Activated CD8-positive, alpha-beta memory T cell treated with anti-CD3 and anti-CD28 coated beads, Interleukin-2, amount 10 ng/mL, durations not matched to agents 7 days and 5 days (primary cell): ENCODE measurements around the gene RAB5A. TPM values are rescaled to one million over a fixed set of nuclear protein-coding genes. Genes with fewer than 3 reads are reported as not detected.
"Not testable (repeated sequence)": the region's sequence is repeated elsewhere in the genome, so short reads cannot be mapped to it uniquely, and the experiment has no call there.

Experiments used
- ATAC-seq: fragments of 150-1000 bp; cut with Tn5 transposase; one replicate; pipeline ENCODE4 v1.10.0; 2021; ENCODE audit warnings: moderate library complexity
- CTCF ChIA-PET: fragments of 350-600 bp; sonication (Branson Sonifier 250); formaldehyde crosslinking; loops from one replicate; lab custom pipeline; 2021; ENCODE audit warnings: antibody characterized with exemption; lab: Charles Lee
- DNase-seq: peaks from one replicate; pipeline ENCODE4 v3.0.0-alpha.2; 2020
- H3K27ac Mint-ChIP-seq: one replicate; pipeline ENCODE4 v1.8.0; 2021; ENCODE audit warnings: mild to moderate bottlenecking, mixed read lengths
- H3K27me3 Mint-ChIP-seq: one replicate; pipeline ENCODE4 v1.8.0; 2021; ENCODE audit warnings: mixed read lengths
- H3K36me3 Mint-ChIP-seq: one replicate; pipeline ENCODE4 v1.8.0; 2021; ENCODE audit warnings: mild to moderate bottlenecking, mixed read lengths
- H3K4me1 Mint-ChIP-seq: one replicate; pipeline ENCODE4 v1.8.0; 2021; ENCODE audit warnings: mixed read lengths
- H3K4me3 Mint-ChIP-seq: one replicate; pipeline ENCODE4 v1.8.0; 2021; ENCODE audit warnings: mild to moderate bottlenecking, moderate library complexity, mixed read lengths
- H3K9me3 Mint-ChIP-seq: one replicate; pipeline ENCODE4 v1.8.0; 2022; ENCODE audit warnings: low read depth, mixed read lengths
- total RNA-seq, 2 experiments: library from RNA; stranded (reverse); gene quantifications; one replicate each; pipeline ENCODE4 v1.2.3, GENCODE V29; 2021

Gene RAB5A
- total RNA-seq: 10 to 100 TPM; 57.3 to 59.7 TPM

- peak; percentile 89 for ATAC-seq
- peaks cover 42% of the 10 kb centered on the region for H3K4me1 Mint-ChIP-seq
- peak within 1 kb of the TSS; percentile 98 for H3K27ac Mint-ChIP-seq
- peak within 1 kb of the TSS; percentile 89 for H3K4me3 Mint-ChIP-seq
- DNase-seq: peak; percentile 99
- peaks cover 23% of the 10 kb centered on the region for H3K36me3 Mint-ChIP-seq
- peaks cover 2% of the 10 kb centered on the region for H3K27me3 Mint-ChIP-seq
- H3K9me3 Mint-ChIP-seq: no peaks in the 10 kb centered on the region
- CTCF ChIA-PET: interaction anchor here (1.0 to 1.5 kb wide), 3 partner anchors 13 to 59 kb away, joined by 3 read pairs; partner anchors contain the start of gene EFHB
Measured at GRCh38 chr3:19946832-19947548, at the start of gene RAB5A. RAB5A (plus strand) TSS chr3:19947097; CDS start chr3:19950899, 3,802 bp downstream.

GRCh38 chr3:19898721-19899120, 48.2 kb upstream of the RAB5A start:
- Mint-ChIP-seq H3K36me3 (no peaks in the 10 kb centered on the region), H3K4me3 (no peak overlapping the region), H3K9me3 (no peaks in the 10 kb centered on the region), H3K27me3 (no peaks in the 10 kb centered on the region), H3K27ac (no peak overlapping the region), H3K4me1 (no peaks in the 10 kb centered on the region)
- ATAC-seq (no peak), DNase-seq (no peak)
- CTCF ChIA-PET: no interaction called here

- Mint-ChIP-seq H3K9me3 (no peaks in the 10 kb centered on the region), H3K27me3 (no peaks in the 10 kb centered on the region), H3K36me3 (no peaks in the 10 kb centered on the region), H3K4me1 (no peaks in the 10 kb centered on the region), H3K4me3 (no peak overlapping the region), H3K27ac (no peak overlapping the region)
- no peak for DNase-seq
- CTCF ChIA-PET: no interaction called here
- no peak for ATAC-seq
Measured at GRCh38 chr3:19899264-19899663, 47.6 kb upstream of the RAB5A start.

GRCh38 chr3:19899833-19900232, 47.1 kb upstream of the RAB5A start:
- H3K27me3 Mint-ChIP-seq, H3K9me3 Mint-ChIP-seq, CTCF ChIA-PET, H3K27ac Mint-ChIP-seq, H3K4me1 Mint-ChIP-seq, ATAC-seq, H3K4me3 Mint-ChIP-seq, H3K36me3 Mint-ChIP-seq, DNase-seq: not testable (repeated sequence)

GRCh38 chr3:19901337-19901736, 45.6 kb upstream of the RAB5A start:
- no peak overlapping the region for H3K27ac Mint-ChIP-seq
- ATAC-seq: no peak
- H3K27me3 Mint-ChIP-seq: no peaks in the 10 kb centered on the region
- no peaks in the 10 kb centered on the region for H3K9me3 Mint-ChIP-seq
- no peaks in the 10 kb centered on the region for H3K4me1 Mint-ChIP-seq
- CTCF ChIA-PET: no interaction called here
- H3K36me3 Mint-ChIP-seq: no peaks in the 10 kb centered on the region
- no peak for DNase-seq
- H3K4me3 Mint-ChIP-seq: no peak overlapping the region

- no peaks in the 10 kb centered on the region for H3K9me3 Mint-ChIP-seq
- no peak for DNase-seq
- CTCF ChIA-PET: no interaction called here
- H3K27ac Mint-ChIP-seq: no peak overlapping the region
- H3K36me3 Mint-ChIP-seq: no peaks in the 10 kb centered on the region
- no peaks in the 10 kb centered on the region for H3K27me3 Mint-ChIP-seq
- ATAC-seq: no peak
- no peak overlapping the region for H3K4me3 Mint-ChIP-seq
- no peaks in the 10 kb centered on the region for H3K4me1 Mint-ChIP-seq
Measured at GRCh38 chr3:19901918-19902317, 45.0 kb upstream of the RAB5A start.

GRCh38 chr3:19903649-19904048, 43.2 kb upstream of the RAB5A start:
- CTCF ChIA-PET: interaction anchor here (1.1 kb wide), 1 partner anchor 18 kb away, joined by 3 read pairs; no protein-coding TSS in a partner anchor
- DNase-seq (no peak), ATAC-seq (no peak)
- no peaks in the 10 kb centered on the region for H3K36me3 Mint-ChIP-seq
- no peaks in the 10 kb centered on the region for H3K4me1 Mint-ChIP-seq
- H3K9me3 Mint-ChIP-seq: no peaks in the 10 kb centered on the region
- H3K27me3 Mint-ChIP-seq: no peaks in the 10 kb centered on the region
- no peak overlapping the region for H3K4me3 Mint-ChIP-seq
- no peak overlapping the region for H3K27ac Mint-ChIP-seq

- Mint-ChIP-seq H3K27ac (no peak overlapping the region), H3K36me3 (peaks cover 4% of the 10 kb centered on the region), H3K27me3 (no peaks in the 10 kb centered on the region), H3K4me1 (no peaks in the 10 kb centered on the region), H3K9me3 (peaks cover 7% of the 10 kb centered on the region), H3K4me3 (no peak overlapping the region)
- no peak for DNase-seq
- no peak for ATAC-seq
- CTCF ChIA-PET: no interaction called here
Measured at GRCh38 chr3:19907523-19907922, 39.4 kb upstream of the RAB5A start.

- H3K4me1 Mint-ChIP-seq: no peaks in the 10 kb centered on the region
- H3K9me3 Mint-ChIP-seq: peaks cover 9% of the 10 kb centered on the region
- no peaks in the 10 kb centered on the region for H3K27me3 Mint-ChIP-seq
- peaks cover 4% of the 10 kb centered on the region for H3K36me3 Mint-ChIP-seq
- no peak overlapping the region for H3K4me3 Mint-ChIP-seq
- no peak overlapping the region for H3K27ac Mint-ChIP-seq
- DNase-seq: no peak
- no peak for ATAC-seq
- CTCF ChIA-PET: no interaction called here
Measured at GRCh38 chr3:19911452-19911851, 35.4 kb upstream of the RAB5A start.

GRCh38 chr3:19917167-19917566, 29.7 kb upstream of the RAB5A start:
- Mint-ChIP-seq H3K4me3 (no peak overlapping the region), H3K4me1 (no peaks in the 10 kb centered on the region), H3K27ac (no peak overlapping the region), H3K27me3 (peaks cover 7% of the 10 kb centered on the region), H3K9me3 (peaks cover 2% of the 10 kb centered on the region), H3K36me3 (peaks cover under 1% of the 10 kb centered on the region)
- no peak for ATAC-seq
- CTCF ChIA-PET: no interaction called here
- DNase-seq: no peak

- Mint-ChIP-seq H3K4me3 (no peak overlapping the region), H3K27me3 (peaks cover 9% of the 10 kb centered on the region), H3K36me3 (no peaks in the 10 kb centered on the region), H3K9me3 (no peaks in the 10 kb centered on the region), H3K4me1 (no peaks in the 10 kb centered on the region), H3K27ac (no peak overlapping the region)
- no peak for DNase-seq
- ATAC-seq: no peak
- CTCF ChIA-PET: no interaction called here
Measured at GRCh38 chr3:19920401-19921080, 26.4 kb upstream of the RAB5A start.

- DNase-seq: peak; percentile 65
- CTCF ChIA-PET: interaction anchor here (1.0 kb wide), 1 partner anchor 18 kb away, joined by 3 read pairs; no protein-coding TSS in a partner anchor
- Mint-ChIP-seq H3K27ac (peak overlapping the region; percentile 11), H3K9me3 (no peaks in the 10 kb centered on the region), H3K36me3 (peaks cover 5% of the 10 kb centered on the region), H3K27me3 (peaks cover 25% of the 10 kb centered on the region), H3K4me3 (no peak overlapping the region), H3K4me1 (peaks cover 31% of the 10 kb centered on the region)
- ATAC-seq: peak; percentile 66
Measured at GRCh38 chr3:19931180-19931692, 15.7 kb upstream of the RAB5A start.

- H3K36me3 Mint-ChIP-seq: peaks cover 5% of the 10 kb centered on the region
- CTCF ChIA-PET: no interaction called here
- DNase-seq: no peak
- peaks cover 25% of the 10 kb centered on the region for H3K27me3 Mint-ChIP-seq
- no peak overlapping the region for H3K27ac Mint-ChIP-seq
- no peak overlapping the region for H3K4me3 Mint-ChIP-seq
- peaks cover 31% of the 10 kb centered on the region for H3K4me1 Mint-ChIP-seq
- peak; percentile 45 for ATAC-seq
- no peaks in the 10 kb centered on the region for H3K9me3 Mint-ChIP-seq
Measured at GRCh38 chr3:19931767-19932188, 15.1 kb upstream of the RAB5A start.

GRCh38 chr3:19932422-19932821, 14.5 kb upstream of the RAB5A start:
- no peaks in the 10 kb centered on the region for H3K9me3 Mint-ChIP-seq
- peaks cover 35% of the 10 kb centered on the region for H3K4me1 Mint-ChIP-seq
- ATAC-seq (no peak), DNase-seq (no peak)
- H3K4me3 Mint-ChIP-seq: no peak overlapping the region
- peaks cover 5% of the 10 kb centered on the region for H3K36me3 Mint-ChIP-seq
- CTCF ChIA-PET: no interaction called here
- no peak overlapping the region for H3K27ac Mint-ChIP-seq
- H3K27me3 Mint-ChIP-seq: peaks cover 22% of the 10 kb centered on the region
